Choroid plexus epithelial cell (primary cell): ENCODE measurements around the gene JAG2.

Experiments
- DNase-seq: peaks from one replicate; pipeline ENCODE4 v3.0.0-alpha.2; 2010; ENCODE audit warnings: low read depth
- H3K4me3 ChIP-seq: 2 replicates; pipeline ENCODE4 v1.5.1; 2011; ENCODE audit warnings: low read depth, mild to moderate bottlenecking, control low read depth, low read length, moderate library complexity
- CTCF ChIP-seq: conservative IDR thresholded peaks from 2 replicates; pipeline ENCODE4 v1.5.1; 2011; ENCODE audit warnings: low read depth, mild to moderate bottlenecking, control low read depth, inconsistent platforms, low read length, moderate library complexity

The JAG2 gene

GRCh38 chr14:105168496-105168978 is at the start of gene JAG2:
TSS of gene JAG2 (minus strand) at chr14:105168776. CDS start at chr14:105168420, 356 bp downstream.
- TF ChIP-seq CTCF: no peak
- DNase-seq: peak; percentile 47
- peak within 1 kb of the TSS; percentile 30 for H3K4me3 ChIP-seq

GRCh38 chr14:105217774-105218173 is 49.2 kb upstream of the JAG2 start:
- DNase-seq: no peak
- no peak overlapping the region for H3K4me3 ChIP-seq
- TF ChIP-seq CTCF: no peak

- no peak for TF ChIP-seq CTCF
- no peak overlapping the region for H3K4me3 ChIP-seq
- peak; percentile 54 for DNase-seq
These were observed 48.1 kb upstream of the JAG2 start for GRCh38 chr14:105216490-105217247.

- no peak for DNase-seq
- no peak overlapping the region for H3K4me3 ChIP-seq
- no peak for TF ChIP-seq CTCF
These were observed 47.0 kb upstream of the JAG2 start for GRCh38 chr14:105215602-105216001.

GRCh38 chr14:105214324-105214915 is 45.8 kb upstream of the JAG2 start:
- no peak for TF ChIP-seq CTCF
- no peak for DNase-seq
- no peak overlapping the region for H3K4me3 ChIP-seq

GRCh38 chr14:105213361-105213760 is 44.8 kb upstream of the JAG2 start:
- DNase-seq: no peak
- TF ChIP-seq CTCF: no peak

More at GRCh38 chr14:105213361-105213760, 44.8 kb upstream of the JAG2 start:
- H3K4me3 ChIP-seq: no peak overlapping the region
